Panc1 (cell line): ENCODE results near the gene IRF2BP1. TPM values are rescaled to one million over a fixed set of nuclear protein-coding genes. Genes with fewer than 3 reads are reported as not detected.

Source experiments
- ATAC-seq: fragments of 200-7000 bp; cut with Tn5 transposase; 2 replicates; pipeline ENCODE4 v1.9.1; 2020; ENCODE audit warnings: mild to moderate bottlenecking, moderate library complexity
- Bru-seq: library from RNA; stranded (reverse); fragments of 400-500 nt; gene quantifications from one replicate; lab custom pipeline; 2021; lab: Mats Ljungman, UMichigan
- BruChase-seq, 2 experiments: library from RNA; stranded (reverse); fragments of 400-500 nt; gene quantifications; one replicate each; lab custom pipeline; 2021; lab: Mats Ljungman, UMichigan
- BruUV-seq: library from RNA; stranded (reverse); fragments of 400-500 nt; replicated peaks from 2 replicates; lab custom pipeline; 2021; lab: Mats Ljungman, UMichigan
- CTCF ChIA-PET: fragments of 300-600 bp; sonication (Branson Sonifier 250); formaldehyde crosslinking; loops from one replicate; lab custom pipeline; 2022; ENCODE audit warnings: antibody characterized with exemption; lab: Charles Lee
- POLR2A ChIA-PET: fragments of 300-600 bp; sonication (Branson Sonifier 250); formaldehyde crosslinking; loops from one replicate; lab custom pipeline; 2022; ENCODE audit warnings: antibody characterized with exemption; lab: Charles Lee
- DNase-seq: peaks from one replicate; pipeline ENCODE4 v3.0.0-alpha.2; 2010; ENCODE audit warnings: low read depth, low spot score
- H3K27ac ChIP-seq: 2 replicates; pipeline ENCODE4 v1.5.1; 2011; ENCODE audit warnings: mild to moderate bottlenecking, low read length, inconsistent platforms
- H3K27me3 ChIP-seq: fragments of 200-500 bp; sonication (Bioruptor generic); 2 replicates; pipeline ENCODE4 v1.6.0; 2014; ENCODE audit warnings: low read length, inconsistent platforms; ENCODE audit not compliant: control insufficient read depth, insufficient read depth
- H3K36me3 ChIP-seq: fragments of 200-500 bp; sonication (Bioruptor generic); 2 replicates; pipeline ENCODE4 v1.5.1; 2014; ENCODE audit warnings: inconsistent platforms, mild to moderate bottlenecking, low read length, moderate library complexity; ENCODE audit not compliant: control insufficient read depth, insufficient read depth
- H3K4me1 ChIP-seq: 2 replicates; pipeline ENCODE4 v1.5.1; 2011; ENCODE audit warnings: inconsistent platforms, mild to moderate bottlenecking, low read length, moderate library complexity; ENCODE audit not compliant: control insufficient read depth, insufficient read depth
- H3K4me3 ChIP-seq, 2 experiments: 2 replicates each; pipeline ENCODE4 v1.5.1; 2011 to 2012; ENCODE audit warnings: low read depth in 2 of 2, low read length in 2 of 2, mild to moderate bottlenecking in 2 of 2, inconsistent platforms in 1 of 2, moderate library complexity in 1 of 2
- H3K9me3 ChIP-seq: fragments of 200-500 bp; sonication (Bioruptor generic); 2 replicates; pipeline ENCODE4 v1.5.1; 2014; ENCODE audit warnings: low read depth, mild to moderate bottlenecking, inconsistent platforms, low read length, moderate library complexity; ENCODE audit not compliant: control insufficient read depth, insufficient read depth
- POLR2AphosphoS5 ChIP-seq: IDR thresholded peaks from 2 replicates; pipeline ENCODE4 v1.6.1; 2012; ENCODE audit warnings: mild to moderate bottlenecking, low read depth, low read length, moderate library complexity
- SIN3A ChIP-seq: IDR thresholded peaks from 2 replicates; pipeline ENCODE4 v1.6.1; 2012; ENCODE audit warnings: low read depth, mild to moderate bottlenecking, low read length, moderate library complexity, borderline replicate concordance; ENCODE audit not compliant: insufficient read depth
- TCF7L2 ChIP-seq: IDR thresholded peaks from 2 replicates; pipeline ENCODE4 v1.6.1; 2011; ENCODE audit warnings: mild to moderate bottlenecking, low read depth, low read length, inconsistent platforms
- in situ Hi-C: cut with HindIII; loops from 2 replicates; pipeline ENCODE4 v1.10.0; 2016; ENCODE audit warnings: low sequenced_read_pairs, low pct_unique_long_range_greater_than_20kb
- intact Hi-C: fragments of 100-400 bp; cut with micrococcal nuclease; formaldehyde crosslinking; loops from one replicate; pipeline ENCODE4 v1.10.0; 2022; ENCODE audit not compliant: unreplicated experiment
- long read RNA-seq: library from polyadenylated mRNA; unstranded; transcript quantifications from one replicate; pipeline ENCODE4 v2.0.0, GENCODE V29; 2021; ENCODE audit not compliant: unreplicated experiment
- polyA plus RNA-seq: library from polyadenylated mRNA; unstranded; fragments of >200 nt; gene quantifications from one replicate; pipeline ENCODE4 v1.2.1, GENCODE V29; 2012; ENCODE audit warnings: missing spikeins; ENCODE audit not compliant: insufficient read length
- total RNA-seq: library from RNA; stranded (reverse); gene quantifications from one replicate; pipeline ENCODE4 v1.2.1, GENCODE V29; 2021; ENCODE audit not compliant: unreplicated experiment
- TF ChIP-seq, protein P1 (sequence below), 2 experiments: IDR thresholded peaks; 2 replicates each; pipeline ENCODE4 v1.6.1; 2011 to 2012; ENCODE audit warnings: low read depth in 2 of 2, control low read depth in 1 of 2, low read length in 1 of 2, mild to moderate bottlenecking in 1 of 2, moderate library complexity in 1 of 2; ENCODE audit not compliant: insufficient read depth in 1 of 2
- TF ChIP-seq, protein P2 (sequence below): fragments of 450-650 bp; IDR thresholded peaks from 2 replicates; pipeline ENCODE4 v1.5.1; 2017; ENCODE audit warnings: mild to moderate bottlenecking

Gene IRF2BP1, protein sequence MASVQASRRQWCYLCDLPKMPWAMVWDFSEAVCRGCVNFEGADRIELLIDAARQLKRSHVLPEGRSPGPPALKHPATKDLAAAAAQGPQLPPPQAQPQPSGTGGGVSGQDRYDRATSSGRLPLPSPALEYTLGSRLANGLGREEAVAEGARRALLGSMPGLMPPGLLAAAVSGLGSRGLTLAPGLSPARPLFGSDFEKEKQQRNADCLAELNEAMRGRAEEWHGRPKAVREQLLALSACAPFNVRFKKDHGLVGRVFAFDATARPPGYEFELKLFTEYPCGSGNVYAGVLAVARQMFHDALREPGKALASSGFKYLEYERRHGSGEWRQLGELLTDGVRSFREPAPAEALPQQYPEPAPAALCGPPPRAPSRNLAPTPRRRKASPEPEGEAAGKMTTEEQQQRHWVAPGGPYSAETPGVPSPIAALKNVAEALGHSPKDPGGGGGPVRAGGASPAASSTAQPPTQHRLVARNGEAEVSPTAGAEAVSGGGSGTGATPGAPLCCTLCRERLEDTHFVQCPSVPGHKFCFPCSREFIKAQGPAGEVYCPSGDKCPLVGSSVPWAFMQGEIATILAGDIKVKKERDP
- total RNA-seq (21.9 TPM), Bru-seq, nascent RNA (percentile 50 among the genes with signal in this experiment), BruChase-seq, experiment 1, labeled RNA remaining after a 2-hour chase (percentile 81 among the genes with signal in this experiment), BruChase-seq, experiment 2, labeled RNA remaining after a 6-hour chase (percentile 63 among the genes with signal in this experiment)
- polyA plus RNA-seq = 22.4 TPM
- long read RNA-seq, transcript IRF2BP1-201 (1 exons, 2,564 nt) = major isoform, 25 of 25 reads
- long read RNA-seq, partial matches to known transcripts = 0 of 25 reads
- long read RNA-seq, other reads (novel, unspliced or antisense) = 0 of 25 reads

DNA sequence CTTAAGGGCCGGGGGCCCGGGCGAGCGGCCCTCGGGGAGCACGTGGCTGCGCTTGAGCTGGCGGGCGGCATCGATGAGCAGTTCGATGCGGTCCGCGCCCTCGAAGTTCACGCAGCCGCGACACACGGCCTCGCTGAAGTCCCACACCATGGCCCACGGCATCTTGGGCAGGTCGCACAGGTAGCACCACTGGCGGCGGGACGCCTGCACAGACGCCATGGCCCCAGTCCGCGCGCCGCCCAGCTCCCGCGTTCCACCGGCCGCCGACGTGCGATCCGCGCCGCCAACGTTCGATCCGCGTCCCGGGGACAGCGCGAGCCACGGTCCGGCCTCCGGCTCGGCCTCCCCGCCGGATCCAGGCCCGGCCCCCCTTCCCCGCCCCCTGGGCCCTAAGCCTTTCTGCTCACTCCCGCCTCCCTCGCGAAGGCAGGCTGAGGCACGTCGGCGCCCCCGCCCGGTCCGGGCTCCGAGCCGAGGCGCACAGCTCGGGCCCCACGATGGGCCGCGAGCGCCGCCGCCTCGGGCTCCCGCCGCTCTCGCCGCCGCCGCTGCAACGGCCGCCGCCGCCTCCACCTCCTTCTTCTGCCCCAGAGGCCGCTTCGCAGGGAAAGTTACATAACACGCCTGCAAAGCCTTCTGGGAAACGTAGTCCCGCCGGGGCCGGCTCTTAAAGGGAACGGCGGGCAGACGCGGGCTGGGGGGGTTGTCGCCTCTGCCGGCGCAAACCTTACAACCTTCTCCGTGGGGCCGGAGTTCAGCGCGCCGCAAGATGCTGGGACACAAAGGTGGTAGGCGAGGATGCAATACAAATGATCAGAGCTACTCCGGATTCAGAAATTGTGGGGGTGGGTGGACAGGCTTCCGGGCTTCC is at the start of gene IRF2BP1:
IRF2BP1 (minus strand) TSS at position 586 of the 871 bp plus-strand sequence; CDS start at position 219, 367 bp downstream.
- intact Hi-C loops = no loop called here
- in situ Hi-C loops = no loop called here
- H3K9me3 ChIP-seq = no peaks in the 10 kb centered on the region
- 0 out of 2 replicates have a peak, but pooled peaks have one; percentile 39 for TF ChIP-seq TCF7L2
- peak; percentile 45; the same call in 1 of the 2 replicates for TF ChIP-seq SIN3A
- TF ChIP-seq, protein P1, sequence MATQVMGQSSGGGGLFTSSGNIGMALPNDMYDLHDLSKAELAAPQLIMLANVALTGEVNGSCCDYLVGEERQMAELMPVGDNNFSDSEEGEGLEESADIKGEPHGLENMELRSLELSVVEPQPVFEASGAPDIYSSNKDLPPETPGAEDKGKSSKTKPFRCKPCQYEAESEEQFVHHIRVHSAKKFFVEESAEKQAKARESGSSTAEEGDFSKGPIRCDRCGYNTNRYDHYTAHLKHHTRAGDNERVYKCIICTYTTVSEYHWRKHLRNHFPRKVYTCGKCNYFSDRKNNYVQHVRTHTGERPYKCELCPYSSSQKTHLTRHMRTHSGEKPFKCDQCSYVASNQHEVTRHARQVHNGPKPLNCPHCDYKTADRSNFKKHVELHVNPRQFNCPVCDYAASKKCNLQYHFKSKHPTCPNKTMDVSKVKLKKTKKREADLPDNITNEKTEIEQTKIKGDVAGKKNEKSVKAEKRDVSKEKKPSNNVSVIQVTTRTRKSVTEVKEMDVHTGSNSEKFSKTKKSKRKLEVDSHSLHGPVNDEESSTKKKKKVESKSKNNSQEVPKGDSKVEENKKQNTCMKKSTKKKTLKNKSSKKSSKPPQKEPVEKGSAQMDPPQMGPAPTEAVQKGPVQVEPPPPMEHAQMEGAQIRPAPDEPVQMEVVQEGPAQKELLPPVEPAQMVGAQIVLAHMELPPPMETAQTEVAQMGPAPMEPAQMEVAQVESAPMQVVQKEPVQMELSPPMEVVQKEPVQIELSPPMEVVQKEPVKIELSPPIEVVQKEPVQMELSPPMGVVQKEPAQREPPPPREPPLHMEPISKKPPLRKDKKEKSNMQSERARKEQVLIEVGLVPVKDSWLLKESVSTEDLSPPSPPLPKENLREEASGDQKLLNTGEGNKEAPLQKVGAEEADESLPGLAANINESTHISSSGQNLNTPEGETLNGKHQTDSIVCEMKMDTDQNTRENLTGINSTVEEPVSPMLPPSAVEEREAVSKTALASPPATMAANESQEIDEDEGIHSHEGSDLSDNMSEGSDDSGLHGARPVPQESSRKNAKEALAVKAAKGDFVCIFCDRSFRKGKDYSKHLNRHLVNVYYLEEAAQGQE (IDR thresholded peaks at IDR 0.05; ENCODE audit: insufficient read depth in 1 of 2, low read depth in 2 of 2, low read length in 1 of 2) = no peak
- H3K4me1 ChIP-seq = peaks cover 9% of the 10 kb centered on the region
- ATAC-seq = peak; percentile 76
- no peaks in the 10 kb centered on the region for H3K36me3 ChIP-seq
- peak within 1 kb of the TSS; percentile 93 for H3K27ac ChIP-seq
- TSS peak; percentile 85 for BruUV-seq
- no peak for DNase-seq
- ChIA-PET CTCF (interaction anchor here (0.7 to 0.9 kb wide), 2 partner anchors 17 to 241 kb away, joined by 4 to 10 read pairs; no protein-coding TSS in a partner anchor), POLR2A (interaction anchor here (0.5 to 0.6 kb wide), 3 partner anchors 11 to 27 kb away, joined by 3 read pairs; no protein-coding TSS in a partner anchor)
- H3K4me3 ChIP-seq = peak within 1 kb of the TSS; percentile 51 to 69
- H3K27me3 ChIP-seq = no peaks in the 10 kb centered on the region

DNA sequence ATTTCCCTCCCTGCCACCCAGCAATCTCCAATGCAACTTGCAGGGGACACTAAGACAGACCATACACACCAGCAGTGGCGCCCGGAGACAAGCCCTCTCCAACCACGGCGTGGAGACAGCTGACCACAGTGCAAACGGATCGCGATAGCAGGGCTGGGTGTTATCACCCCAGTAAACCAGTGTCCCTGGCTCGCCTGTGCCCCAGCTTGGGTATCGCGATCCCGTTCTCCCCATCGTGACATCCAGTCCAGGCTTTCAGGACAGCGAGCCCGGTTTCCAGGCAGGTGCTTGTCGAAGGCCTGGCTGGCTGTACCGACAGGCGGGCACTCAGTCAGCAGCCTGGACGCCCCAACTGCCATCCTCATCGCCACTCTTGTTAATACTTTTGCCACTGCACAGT is 49.3 kb upstream of the IRF2BP1 start:
- no peak for TF ChIP-seq SIN3A
- TF ChIP-seq, protein P1 (IDR thresholded peaks at IDR 0.05; ENCODE audit: insufficient read depth in 1 of 2, low read depth in 2 of 2, low read length in 1 of 2) = no peak
- TF ChIP-seq TCF7L2 = no peak
- TF ChIP-seq, protein P2, sequence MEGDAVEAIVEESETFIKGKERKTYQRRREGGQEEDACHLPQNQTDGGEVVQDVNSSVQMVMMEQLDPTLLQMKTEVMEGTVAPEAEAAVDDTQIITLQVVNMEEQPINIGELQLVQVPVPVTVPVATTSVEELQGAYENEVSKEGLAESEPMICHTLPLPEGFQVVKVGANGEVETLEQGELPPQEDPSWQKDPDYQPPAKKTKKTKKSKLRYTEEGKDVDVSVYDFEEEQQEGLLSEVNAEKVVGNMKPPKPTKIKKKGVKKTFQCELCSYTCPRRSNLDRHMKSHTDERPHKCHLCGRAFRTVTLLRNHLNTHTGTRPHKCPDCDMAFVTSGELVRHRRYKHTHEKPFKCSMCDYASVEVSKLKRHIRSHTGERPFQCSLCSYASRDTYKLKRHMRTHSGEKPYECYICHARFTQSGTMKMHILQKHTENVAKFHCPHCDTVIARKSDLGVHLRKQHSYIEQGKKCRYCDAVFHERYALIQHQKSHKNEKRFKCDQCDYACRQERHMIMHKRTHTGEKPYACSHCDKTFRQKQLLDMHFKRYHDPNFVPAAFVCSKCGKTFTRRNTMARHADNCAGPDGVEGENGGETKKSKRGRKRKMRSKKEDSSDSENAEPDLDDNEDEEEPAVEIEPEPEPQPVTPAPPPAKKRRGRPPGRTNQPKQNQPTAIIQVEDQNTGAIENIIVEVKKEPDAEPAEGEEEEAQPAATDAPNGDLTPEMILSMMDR = no peak
- no peak for TF ChIP-seq POLR2AphosphoS5
- Histone ChIP-seq H3K4me1 (0 out of 2 replicates have a peak, but pooled peaks cover 3% of the 10 kb centered on the region), H3K27me3 (no peaks in the 10 kb centered on the region; the same call in 1 of the 2 replicates), H3K9me3 (no peaks in the 10 kb centered on the region), H3K36me3 (no peaks in the 10 kb centered on the region), H3K27ac (no peak overlapping the region), H3K4me3 (0 out of 4 replicates have a peak overlapping the region, but pooled peaks of 1 of the 2 experiments have one; percentile 8)
- ChIA-PET POLR2A (no interaction called here), CTCF (no interaction called here)
- no peak for DNase-seq
- intact Hi-C loops = no loop called here
- peak; percentile 44; the same call in 1 of the 2 replicates for ATAC-seq
- in situ Hi-C loops = no loop called here
- no TSS peak for BruUV-seq
